ENCODE measurements around the gene CAPN14. TPM values are rescaled to one million over a fixed set of nuclear protein-coding genes. Genes with fewer than 3 reads are reported as not detected.

The CAPN14 gene
- total and polyA plus RNA-seq, 10 donors: 0.26 to 2.7 (median 0.92) TPM

GRCh38 chr2:31170071-31170698, 47.1 kb downstream of the CAPN14 start:
- no peak overlapping the region for H3K27ac ChIP-seq
- H3K4me3 ChIP-seq: no peak overlapping the region
- H3K9me3 ChIP-seq: no peaks in the 10 kb centered on the region
- no peaks in the 10 kb centered on the region for H3K27me3 ChIP-seq (replicated peaks in 1 of 7)
- WGBS, 5 donors: 0 to 1% (median 0%) methylated on average over 4 of the region's 4 CpGs
- DNase-seq: peak; percentile 80
- H3K36me3 ChIP-seq: no peaks in the 10 kb centered on the region
- peaks cover 0 to 4% (median 0%) of the 10 kb centered on the region in 6 donors for H3K4me1 ChIP-seq
- intact Hi-C loops (cut with DNase I; ENCODE audit: low total_unique reads): loop anchor here (2.0 to 5.0 kb wide), 2 partner anchors 162 to 455 kb away; no protein-coding TSS in a partner anchor
- TF ChIP-seq POLR2A (IDR thresholded peaks at IDR 0.05): no peak
- no peak for TF ChIP-seq POLR2AphosphoS5 (IDR thresholded peaks at IDR 0.05)
- peak; percentile 80 to 92 (median 89) for TF ChIP-seq CTCF (IDR thresholded peaks at IDR 0.05 in 8 of 11, conservative IDR thresholded peaks at IDR 0.05 in 3 of 11)

GRCh38 chr2:31168291-31168690, 49.0 kb downstream of the CAPN14 start:
- Histone ChIP-seq H3K27me3 (replicated peaks in 1 of 7) (no peaks in the 10 kb centered on the region), H3K4me3 (no peak overlapping the region), H3K4me1 (peaks cover 0 to 4% (median 0%) of the 10 kb centered on the region in 6 donors), H3K36me3 (no peaks in the 10 kb centered on the region), H3K27ac (no peak overlapping the region), H3K9me3 (no peaks in the 10 kb centered on the region)
- intact Hi-C loops (cut with DNase I; ENCODE audit: low total_unique reads): loop anchor here (10.0 kb wide), 1 partner anchor 303 kb away; no protein-coding TSS in a partner anchor
- WGBS, 5 donors: 68 to 83% (median 78%) methylated on average over 5 to 6 of the region's 6 CpGs
- TF ChIP-seq POLR2A (IDR thresholded peaks at IDR 0.05) (no peak), CTCF (IDR thresholded peaks at IDR 0.05 in 8 of 11, conservative IDR thresholded peaks at IDR 0.05 in 3 of 11) (no peak), POLR2AphosphoS5 (IDR thresholded peaks at IDR 0.05) (no peak)
- no peak for DNase-seq

GRCh38 chr2:31166925-31167324, 50.4 kb downstream of the CAPN14 start:
- H3K27ac ChIP-seq: no peak overlapping the region
- no peaks in the 10 kb centered on the region for H3K36me3 ChIP-seq
- TF ChIP-seq CTCF (IDR thresholded peaks at IDR 0.05 in 8 of 11, conservative IDR thresholded peaks at IDR 0.05 in 3 of 11) (no peak), POLR2AphosphoS5 (IDR thresholded peaks at IDR 0.05) (no peak), POLR2A (IDR thresholded peaks at IDR 0.05) (no peak)
- no peak for DNase-seq
- H3K4me1 ChIP-seq: peaks cover 0 to 4% (median 0%) of the 10 kb centered on the region in 6 donors
- H3K9me3 ChIP-seq: no peaks in the 10 kb centered on the region
- WGBS, 5 donors: 77 to 92% (median 85%) methylated on average over 1 of the region's 1 CpG
- intact Hi-C loops (cut with DNase I; ENCODE audit: low total_unique reads): loop anchor here (10.0 kb wide), 1 partner anchor 302 kb away; no protein-coding TSS in a partner anchor
- H3K27me3 ChIP-seq (replicated peaks in 1 of 7): no peaks in the 10 kb centered on the region
- no peak overlapping the region for H3K4me3 ChIP-seq

- no peaks in the 10 kb centered on the region for H3K9me3 ChIP-seq
- no peaks in the 10 kb centered on the region for H3K36me3 ChIP-seq
- no peaks in the 10 kb centered on the region for H3K4me1 ChIP-seq
- DNase-seq: no peak
- H3K27ac ChIP-seq: no peak overlapping the region
- TF ChIP-seq POLR2A (IDR thresholded peaks at IDR 0.05): no peak
- TF ChIP-seq CTCF (IDR thresholded peaks at IDR 0.05 in 8 of 11, conservative IDR thresholded peaks at IDR 0.05 in 3 of 11): no peak
- no peak for TF ChIP-seq POLR2AphosphoS5 (IDR thresholded peaks at IDR 0.05)
- WGBS, 5 donors: 86 to 89% (median 88%) methylated on average over 6 of the region's 6 CpGs
- intact Hi-C loops (cut with DNase I; ENCODE audit: low total_unique reads): loop anchor here (10.0 kb wide), 1 partner anchor 298 kb away; no protein-coding TSS in a partner anchor
- no peaks in the 10 kb centered on the region for H3K27me3 ChIP-seq (replicated peaks in 1 of 7)
- H3K4me3 ChIP-seq: no peak overlapping the region
Measured at GRCh38 chr2:31163011-31163539, 54.2 kb downstream of the CAPN14 start.
